ENCODE measurements around the gene NOXA1. TPM values are rescaled to one million over a fixed set of nuclear protein-coding genes. Genes with fewer than 3 reads are reported as not detected.

The NOXA1 gene
- total and polyA plus RNA-seq, 3 experiments from 2014 or later = 0.66 to 1.3 (median 0.74) TPM

DNA sequence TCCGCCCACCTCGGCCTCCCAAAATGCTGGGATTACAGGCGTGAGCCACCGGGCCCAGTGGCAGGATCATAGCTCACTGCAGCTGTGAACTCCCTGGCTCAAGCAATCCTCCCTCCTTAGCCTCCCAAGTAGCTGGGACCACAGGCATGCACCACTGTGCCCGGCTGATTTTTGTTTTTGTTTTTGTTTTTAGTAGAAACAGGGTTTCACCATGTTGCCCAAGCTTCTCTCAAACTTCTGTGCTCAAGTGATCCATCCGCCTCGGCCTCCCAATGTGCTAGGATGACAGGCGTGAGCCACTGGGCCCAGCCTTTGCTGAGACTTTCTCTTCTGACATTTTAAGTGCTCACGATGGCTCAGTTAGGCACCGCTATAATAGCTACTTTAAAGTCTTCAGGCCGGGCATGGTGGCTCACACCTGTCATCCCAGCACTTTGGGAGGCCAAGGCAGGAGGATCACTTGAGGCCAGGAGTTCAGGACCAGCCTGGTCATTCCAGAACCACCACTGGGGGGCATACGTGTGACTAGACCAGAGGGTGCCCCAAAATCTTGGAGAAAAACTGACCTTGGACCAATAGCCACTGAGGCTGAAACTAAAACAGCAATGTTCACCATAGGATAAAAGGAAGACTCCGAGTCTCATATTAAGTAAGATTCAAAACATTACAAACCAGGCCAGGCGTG, 21.1 kb downstream of the NOXA1 start:
- peak in 1 of 5 donors; percentile 36 for DNase-seq
- ChIA-PET POLR2A (no interaction called here), CTCF (interaction anchor here (1.1 to 1.5 kb wide), 5 partner anchors 9 to 142 kb away, joined by 3 to 7 read pairs (median 4); partner anchors contain the start of genes EXD3, NOXA1 and NRARP)
- peaks cover 17 to 29% of the 10 kb centered on the region in 2 donors for H3K27me3 Mint-ChIP-seq
- no peaks in the 10 kb centered on the region for H3K27me3 ChIP-seq (ENCODE audit: insufficient read depth, low read length, poor library complexity, severe bottlenecking)
- peaks cover 14 to 23% (median 22%) of the 10 kb centered on the region in 3 donors for H3K4me1 Mint-ChIP-seq
- H3K36me3 Mint-ChIP-seq = peaks cover 0 to 1% (median 0%) of the 10 kb centered on the region in 3 donors
- H3K4me3 ChIP-seq (ENCODE audit: low read length) = no peak overlapping the region
- H3K36me3 ChIP-seq (ENCODE audit: insufficient read depth, low read length) = no peaks in the 10 kb centered on the region
- H3K4me1 ChIP-seq (ENCODE audit: insufficient read depth, low read length) = peaks cover 13% of the 10 kb centered on the region
- no peaks in the 10 kb centered on the region for H3K9me3 ChIP-seq (ENCODE audit: low read length)
- H3K27ac ChIP-seq (ENCODE audit: low read depth, low read length) = no peak overlapping the region
- H3K4me3 Mint-ChIP-seq = no peak overlapping the region
- no peak overlapping the region for H3K27ac Mint-ChIP-seq
- peaks cover 0 to 5% (median 3%) of the 10 kb centered on the region in 5 donors for H3K9me3 Mint-ChIP-seq

DNA sequence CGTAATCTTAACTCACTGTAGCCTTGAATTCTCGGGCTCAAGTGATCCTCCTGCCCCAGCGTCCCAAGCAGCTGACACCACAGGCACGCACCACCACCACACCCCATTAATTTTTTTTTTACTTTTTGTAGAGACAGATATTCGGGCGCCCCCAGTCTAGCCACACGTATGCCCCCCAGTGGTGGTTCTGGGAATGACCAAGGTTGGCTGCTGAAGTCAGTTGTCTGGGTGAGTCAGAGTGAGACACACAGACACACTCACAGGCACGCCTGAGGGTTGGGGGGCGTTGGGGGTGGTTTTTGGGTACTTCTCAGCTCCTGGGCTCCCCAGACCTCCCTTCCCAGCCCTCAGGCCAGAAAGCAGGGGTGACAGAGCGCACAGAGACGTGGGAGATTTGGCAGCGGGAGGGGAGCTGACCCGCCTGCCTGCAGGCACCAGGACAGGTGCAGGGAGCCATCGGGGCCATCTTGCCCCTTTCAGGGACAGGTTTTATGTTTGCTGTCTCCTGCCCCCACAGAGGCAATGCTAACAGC, 22.1 kb downstream of the NOXA1 start:
- peak overlapping the region in 2 of 7 donors; percentile 10 to 41 for H3K4me3 Mint-ChIP-seq

GRCh38 chr9:137445930-137446431, 22.8 kb downstream of the NOXA1 start:
- Histone ChIP-seq H3K9me3 (ENCODE audit: low read length) (no peaks in the 10 kb centered on the region), H3K4me3 (ENCODE audit: low read length) (no peak overlapping the region), H3K4me1 (ENCODE audit: insufficient read depth, low read length) (peaks cover 28% of the 10 kb centered on the region), H3K27ac (ENCODE audit: low read depth, low read length) (no peak overlapping the region), H3K36me3 (ENCODE audit: insufficient read depth, low read length) (no peaks in the 10 kb centered on the region), H3K27me3 (ENCODE audit: insufficient read depth, low read length, poor library complexity, severe bottlenecking) (no peaks in the 10 kb centered on the region)
- peaks cover 19 to 34% (median 29%) of the 10 kb centered on the region in 3 donors for H3K4me1 Mint-ChIP-seq
- no peak overlapping the region for H3K4me3 Mint-ChIP-seq
- ChIA-PET POLR2A (no interaction called here), CTCF (interaction anchor here (0.7 to 1.5 kb wide), 3 partner anchors 11 to 23 kb away, joined by 4 to 6 read pairs (median 4); partner anchors contain the start of genes EXD3, NOXA1 and NSMF)
- peak in 1 of 5 donors; percentile 45 for DNase-seq
- peaks cover 0 to 8% (median 3%) of the 10 kb centered on the region in 5 donors for H3K9me3 Mint-ChIP-seq
- H3K27ac Mint-ChIP-seq = peak overlapping the region in 1 of 8 donors; percentile 36
- peaks cover 0 to 1% (median 0%) of the 10 kb centered on the region in 3 donors for H3K36me3 Mint-ChIP-seq
- H3K27me3 Mint-ChIP-seq = peaks cover 16 to 26% of the 10 kb centered on the region in 2 donors

More for the DNA sequence above, 22.1 kb downstream of the NOXA1 start:
- Histone ChIP-seq H3K4me3 (ENCODE audit: low read length) (no peak overlapping the region), H3K9me3 (ENCODE audit: low read length) (no peaks in the 10 kb centered on the region), H3K27ac (ENCODE audit: low read depth, low read length) (no peak overlapping the region), H3K36me3 (ENCODE audit: insufficient read depth, low read length) (no peaks in the 10 kb centered on the region), H3K27me3 (ENCODE audit: insufficient read depth, low read length, poor library complexity, severe bottlenecking) (no peaks in the 10 kb centered on the region), H3K4me1 (ENCODE audit: insufficient read depth, low read length) (peaks cover 22% of the 10 kb centered on the region)
- POLR2A ChIA-PET = no interaction called here
- H3K9me3 Mint-ChIP-seq = peaks cover 0 to 8% (median 3%) of the 10 kb centered on the region in 5 donors
- CTCF ChIA-PET = interaction anchor here (1.3 to 1.5 kb wide), 3 partner anchors 12 to 18 kb away, joined by 4 to 6 read pairs (median 4); partner anchors contain the start of gene NSMF
- peaks cover 0 to 1% (median 0%) of the 10 kb centered on the region in 3 donors for H3K36me3 Mint-ChIP-seq
- H3K27me3 Mint-ChIP-seq = peaks cover 16 to 26% of the 10 kb centered on the region in 2 donors
- H3K4me1 Mint-ChIP-seq = peaks cover 17 to 27% (median 25%) of the 10 kb centered on the region in 3 donors
- peak; percentile 71 to 88 (median 76) for DNase-seq
- peak overlapping the region in 4 of 8 donors; percentile 18 to 81 (median 52) for H3K27ac Mint-ChIP-seq

GRCh38 chr9:137446851-137447471, 23.8 kb downstream of the NOXA1 start:
- Mint-ChIP-seq H3K9me3 (peaks cover 0 to 6% (median 3%) of the 10 kb centered on the region in 5 donors), H3K36me3 (peaks cover 0 to under 1% (median 0%) of the 10 kb centered on the region in 3 donors), H3K4me1 (peaks cover 21 to 38% (median 29%) of the 10 kb centered on the region in 3 donors), H3K27me3 (peaks cover 15 to 23% of the 10 kb centered on the region in 2 donors), H3K27ac (peak overlapping the region in 2 of 8 donors; percentile 29 to 36), H3K4me3 (peak overlapping the region in 3 of 7 donors; percentile 35 to 65 (median 46))
- no peaks in the 10 kb centered on the region for H3K36me3 ChIP-seq (ENCODE audit: insufficient read depth, low read length)
- H3K4me3 ChIP-seq (ENCODE audit: low read length) = no peak overlapping the region
- ChIA-PET POLR2A (no interaction called here), CTCF (interaction anchor here (0.7 to 2.1 kb wide), 3 partner anchors 10 to 24 kb away, joined by 4 to 9 read pairs (median 4); partner anchors contain the start of genes EXD3 and NOXA1)
- H3K27ac ChIP-seq (ENCODE audit: low read depth, low read length) = no peak overlapping the region
- no peaks in the 10 kb centered on the region for H3K27me3 ChIP-seq (ENCODE audit: insufficient read depth, low read length, poor library complexity, severe bottlenecking)
- H3K4me1 ChIP-seq (ENCODE audit: insufficient read depth, low read length) = peaks cover 33% of the 10 kb centered on the region
- H3K9me3 ChIP-seq (ENCODE audit: low read length) = no peaks in the 10 kb centered on the region
- peak in 1 of 5 donors; percentile 43 for DNase-seq

DNA sequence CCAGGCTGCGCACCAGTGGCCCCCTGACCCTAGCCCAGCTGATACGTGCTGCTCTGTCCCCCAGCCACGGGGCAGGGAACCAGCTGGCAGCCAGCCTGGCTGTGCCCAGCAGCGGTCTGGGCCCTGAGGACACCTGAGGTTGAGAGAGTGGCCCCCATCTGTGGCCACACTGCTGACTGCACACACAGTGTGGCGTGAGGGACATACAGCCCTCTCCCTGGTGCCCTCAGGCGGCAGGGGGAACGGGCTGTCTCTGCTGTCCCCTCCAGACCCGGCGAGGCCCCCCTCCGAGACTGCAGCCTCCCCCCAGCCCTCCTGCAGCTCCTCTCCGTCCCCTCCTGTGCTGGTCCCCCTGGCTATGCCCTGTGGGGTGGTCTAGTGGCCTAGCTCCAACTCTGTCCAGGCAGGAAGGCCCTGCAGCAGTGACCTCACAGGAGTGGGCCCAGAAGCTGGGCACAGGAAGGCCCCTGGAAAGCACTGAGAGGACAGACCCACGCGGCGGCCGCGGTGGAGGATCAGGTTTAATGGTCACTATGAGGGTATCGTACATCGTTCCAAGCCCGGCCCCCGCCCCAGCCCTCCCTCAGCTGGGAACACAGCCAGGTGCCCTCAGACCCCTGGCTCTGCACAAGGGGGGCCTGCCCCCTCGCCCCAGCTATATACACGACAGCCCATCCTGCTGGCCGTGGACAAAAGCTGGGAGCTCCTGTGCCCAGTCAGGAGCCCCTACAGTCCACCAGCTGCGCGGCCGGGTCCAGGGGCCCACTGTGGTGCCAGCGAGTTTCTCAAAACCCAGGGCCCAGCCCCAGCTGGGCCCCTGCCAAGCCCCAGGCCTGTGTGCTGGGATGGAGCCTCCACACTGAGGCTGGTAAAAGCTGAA, 24.8 kb downstream of the NOXA1 start:
- peak in 1 of 5 donors; percentile 42 for DNase-seq
- no peaks in the 10 kb centered on the region for H3K36me3 Mint-ChIP-seq
- peaks cover 43% of the 10 kb centered on the region for H3K4me1 ChIP-seq (ENCODE audit: insufficient read depth, low read length)

GRCh38 chr9:137448602-137448962, 25.4 kb downstream of the NOXA1 start:
- peak overlapping the region in 1 of 7 donors; percentile 72 for H3K4me3 Mint-ChIP-seq
- ChIA-PET CTCF (interaction anchor here (2.1 kb wide), 1 partner anchor 25 kb away, joined by 9 read pairs; the partner anchor contains the start of genes EXD3 and NOXA1), POLR2A (no interaction called here)
- peaks cover 0 to 6% (median 0%) of the 10 kb centered on the region in 5 donors for H3K9me3 Mint-ChIP-seq
- H3K27ac Mint-ChIP-seq = peak overlapping the region in 1 of 8 donors; percentile 73
- no peaks in the 10 kb centered on the region for H3K27me3 ChIP-seq (ENCODE audit: insufficient read depth, low read length, poor library complexity, severe bottlenecking)
- H3K4me3 ChIP-seq (ENCODE audit: low read length) = no peak overlapping the region
- peaks cover 3 to 12% of the 10 kb centered on the region in 2 donors for H3K27me3 Mint-ChIP-seq
- H3K4me1 ChIP-seq (ENCODE audit: insufficient read depth, low read length) = peaks cover 49% of the 10 kb centered on the region
- H3K36me3 ChIP-seq (ENCODE audit: insufficient read depth, low read length) = no peaks in the 10 kb centered on the region
- DNase-seq = peak in 1 of 5 donors; percentile 41
- H3K27ac ChIP-seq (ENCODE audit: low read depth, low read length) = no peak overlapping the region
- no peaks in the 10 kb centered on the region for H3K9me3 ChIP-seq (ENCODE audit: low read length)
- H3K4me1 Mint-ChIP-seq = peaks cover 26 to 41% (median 39%) of the 10 kb centered on the region in 3 donors
- no peaks in the 10 kb centered on the region for H3K36me3 Mint-ChIP-seq

More for the DNA sequence above, 24.8 kb downstream of the NOXA1 start:
- H3K27me3 ChIP-seq (ENCODE audit: insufficient read depth, low read length, poor library complexity, severe bottlenecking) = no peaks in the 10 kb centered on the region
- H3K9me3 ChIP-seq (ENCODE audit: low read length) = no peaks in the 10 kb centered on the region
- no peak overlapping the region for H3K4me3 ChIP-seq (ENCODE audit: low read length)
- CTCF ChIA-PET = interaction anchor here (2.1 kb wide), 1 partner anchor 24 kb away, joined by 9 read pairs; the partner anchor contains the start of genes EXD3 and NOXA1
- Mint-ChIP-seq H3K9me3 (peaks cover 0 to 6% (median under 1%) of the 10 kb centered on the region in 5 donors), H3K4me1 (peaks cover 26 to 41% (median 36%) of the 10 kb centered on the region in 3 donors), H3K27me3 (peaks cover 7 to 16% of the 10 kb centered on the region in 2 donors), H3K4me3 (no peak overlapping the region), H3K27ac (peak overlapping the region in 1 of 8 donors; percentile 73)
- no peak overlapping the region for H3K27ac ChIP-seq (ENCODE audit: low read depth, low read length)
- POLR2A ChIA-PET = no interaction called here
- H3K36me3 ChIP-seq (ENCODE audit: insufficient read depth, low read length) = no peaks in the 10 kb centered on the region
